Esophagus muscularis mucosa (tissue), 4 donors: ENCODE measurements around the gene MTRF1.

Source experiments
- EP300 ChIP-seq: sonication (generic); formaldehyde crosslinking; IDR thresholded peaks from one replicate; pipeline ENCODE4 v1.6.1; 2017; ENCODE audit warnings: antibody characterized with exemption
- POLR2A ChIP-seq: fragments of 450-650 bp; IDR thresholded peaks from one replicate; pipeline ENCODE4 v1.6.1; 2017; ENCODE audit warnings: antibody characterized with exemption, moderate library complexity, mild to moderate bottlenecking, low read depth
- TF ChIP-seq, protein P1 (sequence below), 3 experiments: fragments of 200-600 bp in 2 of 3; fragments of 450-650 bp in 1 of 3; sonication (generic) in 2 of 3; IDR thresholded peaks; one replicate each; pipeline ENCODE4 v1.5.1; 2017 to 2019; ENCODE audit warnings: antibody characterized with exemption in 3 of 3, mild to moderate bottlenecking in 2 of 3, moderate library complexity in 1 of 3

DNA sequence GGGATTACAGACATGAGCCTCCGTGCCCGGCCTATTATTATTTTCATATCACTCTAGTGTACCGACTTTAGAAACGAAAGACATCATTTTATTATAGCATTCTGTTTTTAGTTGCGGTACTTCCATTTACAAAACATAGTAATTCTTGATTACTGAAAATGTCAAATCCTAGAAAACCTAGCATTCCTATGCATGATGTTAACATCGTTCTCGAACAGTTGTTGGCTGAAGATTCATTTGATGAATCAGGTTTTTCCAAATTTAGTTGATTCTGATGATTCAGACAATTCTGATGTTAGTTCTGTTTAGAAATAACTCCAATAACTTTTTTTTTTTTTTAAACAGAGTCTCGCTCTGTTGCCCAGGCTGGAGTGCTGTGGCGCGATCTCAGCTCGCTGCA, 11.5 kb upstream of the MTRF1 start:
- TF ChIP-seq EP300 (no peak), POLR2A (no peak)
- TF ChIP-seq, protein P1, sequence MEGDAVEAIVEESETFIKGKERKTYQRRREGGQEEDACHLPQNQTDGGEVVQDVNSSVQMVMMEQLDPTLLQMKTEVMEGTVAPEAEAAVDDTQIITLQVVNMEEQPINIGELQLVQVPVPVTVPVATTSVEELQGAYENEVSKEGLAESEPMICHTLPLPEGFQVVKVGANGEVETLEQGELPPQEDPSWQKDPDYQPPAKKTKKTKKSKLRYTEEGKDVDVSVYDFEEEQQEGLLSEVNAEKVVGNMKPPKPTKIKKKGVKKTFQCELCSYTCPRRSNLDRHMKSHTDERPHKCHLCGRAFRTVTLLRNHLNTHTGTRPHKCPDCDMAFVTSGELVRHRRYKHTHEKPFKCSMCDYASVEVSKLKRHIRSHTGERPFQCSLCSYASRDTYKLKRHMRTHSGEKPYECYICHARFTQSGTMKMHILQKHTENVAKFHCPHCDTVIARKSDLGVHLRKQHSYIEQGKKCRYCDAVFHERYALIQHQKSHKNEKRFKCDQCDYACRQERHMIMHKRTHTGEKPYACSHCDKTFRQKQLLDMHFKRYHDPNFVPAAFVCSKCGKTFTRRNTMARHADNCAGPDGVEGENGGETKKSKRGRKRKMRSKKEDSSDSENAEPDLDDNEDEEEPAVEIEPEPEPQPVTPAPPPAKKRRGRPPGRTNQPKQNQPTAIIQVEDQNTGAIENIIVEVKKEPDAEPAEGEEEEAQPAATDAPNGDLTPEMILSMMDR (IDR thresholded peaks at IDR 0.05), result no peak
